WI38 (cell line): ENCODE data around the gene RNF220.

ENCODE experiments used
- H3K4me3 ChIP-seq: 2 replicates; pipeline ENCODE4 v1.5.1; 2011; ENCODE audit warnings: low read depth, mild to moderate bottlenecking, control low read depth, low read length
- CTCF ChIP-seq: IDR thresholded peaks from 2 replicates; pipeline ENCODE4 v1.5.1; 2012; ENCODE audit warnings: low read depth, mild to moderate bottlenecking, control low read depth, low read length

The RNF220 gene

GRCh38 chr1:44634606-44635189 lies 229.6 kb downstream of the RNF220 start:
- TF ChIP-seq CTCF, result no peak
- H3K4me3 ChIP-seq, result no peak overlapping the region

- TF ChIP-seq CTCF, result no peak
Measured at GRCh38 chr1:44635439-44635838, 230.4 kb downstream of the RNF220 start.

GRCh38 chr1:44636083-44636687 lies 231.1 kb downstream of the RNF220 start:
- no peak for TF ChIP-seq CTCF
- no peak overlapping the region for H3K4me3 ChIP-seq

More at GRCh38 chr1:44635439-44635838, 230.4 kb downstream of the RNF220 start:
- no peak overlapping the region for H3K4me3 ChIP-seq

- no peak overlapping the region for H3K4me3 ChIP-seq
- no peak for TF ChIP-seq CTCF
Measured at GRCh38 chr1:44636688-44637598, 231.9 kb downstream of the RNF220 start.

GRCh38 chr1:44637702-44638411 lies 232.8 kb downstream of the RNF220 start:
- no peak overlapping the region for H3K4me3 ChIP-seq
- no peak for TF ChIP-seq CTCF

GRCh38 chr1:44640200-44640853 lies 235.3 kb downstream of the RNF220 start:
- TF ChIP-seq CTCF, result no peak
- no peak overlapping the region for H3K4me3 ChIP-seq
